Measurements from ENCODE around the gene TRIM6. TPM values are rescaled to one million over a fixed set of nuclear protein-coding genes. Genes with fewer than 3 reads are reported as not detected.

Gene TRIM6
- total RNA-seq = 1.5 to 2.3 TPM (median 2.1 TPM) in 3 replicates
- long read RNA-seq, partial matches to known transcripts = 0 of 3 reads
- long read RNA-seq, other reads (novel, unspliced or antisense) = 1 of 3 reads

- H3K4me3 Mint-ChIP-seq (ENCODE audit: unreplicated experiment) = peak within 1 kb of the TSS; percentile 82
- TF ChIP-seq CTCF (IDR thresholded peaks at IDR 0.05) = no peak
- no peaks in the 10 kb centered on the region for H3K9me3 Mint-ChIP-seq (ENCODE audit: low read depth)
- no peaks in the 10 kb centered on the region for H3K27me3 Mint-ChIP-seq (ENCODE audit: low read depth)
- no peak for DNase-seq (ENCODE audit: low spot score)
- H3K27ac Mint-ChIP-seq (ENCODE audit: unreplicated experiment) = peak within 1 kb of the TSS; percentile 85
- peaks cover 1% of the 10 kb centered on the region for H3K36me3 Mint-ChIP-seq (ENCODE audit: low read depth)
- H3K4me1 Mint-ChIP-seq (ENCODE audit: low read depth) = peaks cover 43% of the 10 kb centered on the region
Observed at GRCh38 chr11:5596607-5597201, at the start of gene TRIM6. Gene TRIM6, plus strand, starts transcription at chr11:5596637. Its CDS starts 261 bp downstream, at chr11:5596898.

- no peak for TF ChIP-seq CTCF (IDR thresholded peaks at IDR 0.05)
- H3K27ac Mint-ChIP-seq (ENCODE audit: unreplicated experiment) = no peak overlapping the region
Observed at GRCh38 chr11:5547982-5548381, 48.5 kb upstream of the TRIM6 start.

GRCh38 chr11:5548440-5548839 lies 48.0 kb upstream of the TRIM6 start, which contains the start of gene OR52H1:
Gene OR52H1, minus strand, starts transcription at chr11:5548540. Its CDS starts 3,035 bp downstream, at chr11:5545505.
- Mint-ChIP-seq H3K4me3 (ENCODE audit: unreplicated experiment) (no peak within 1 kb of the TSS), H3K4me1 (ENCODE audit: low read depth) (peaks cover 8% of the 10 kb centered on the region), H3K9me3 (ENCODE audit: low read depth) (no peaks in the 10 kb centered on the region), H3K36me3 (ENCODE audit: low read depth) (no peaks in the 10 kb centered on the region), H3K27me3 (ENCODE audit: low read depth) (no peaks in the 10 kb centered on the region), H3K27ac (ENCODE audit: unreplicated experiment) (no peak within 1 kb of the TSS)
- DNase-seq (ENCODE audit: low spot score) = no peak
- TF ChIP-seq CTCF (IDR thresholded peaks at IDR 0.05) = no peak

More at GRCh38 chr11:5547982-5548381, 48.5 kb upstream of the TRIM6 start:
- no peak for DNase-seq (ENCODE audit: low spot score)
- Mint-ChIP-seq H3K36me3 (ENCODE audit: low read depth) (no peaks in the 10 kb centered on the region), H3K4me3 (ENCODE audit: unreplicated experiment) (no peak overlapping the region), H3K27me3 (ENCODE audit: low read depth) (no peaks in the 10 kb centered on the region), H3K4me1 (ENCODE audit: low read depth) (peaks cover 8% of the 10 kb centered on the region), H3K9me3 (ENCODE audit: low read depth) (no peaks in the 10 kb centered on the region)

GRCh38 chr11:5550440-5551095 lies 45.9 kb upstream of the TRIM6 start:
- Mint-ChIP-seq H3K4me1 (ENCODE audit: low read depth) (peaks cover 8% of the 10 kb centered on the region), H3K9me3 (ENCODE audit: low read depth) (no peaks in the 10 kb centered on the region), H3K36me3 (ENCODE audit: low read depth) (no peaks in the 10 kb centered on the region), H3K27ac (ENCODE audit: unreplicated experiment) (no peak overlapping the region), H3K27me3 (ENCODE audit: low read depth) (peaks cover 8% of the 10 kb centered on the region), H3K4me3 (ENCODE audit: unreplicated experiment) (no peak overlapping the region)
- no peak for DNase-seq (ENCODE audit: low spot score)
- TF ChIP-seq CTCF (IDR thresholded peaks at IDR 0.05) = no peak

- TF ChIP-seq CTCF (IDR thresholded peaks at IDR 0.05) = peak; percentile 74
- DNase-seq (ENCODE audit: low spot score) = no peak
- no peak overlapping the region for H3K4me3 Mint-ChIP-seq (ENCODE audit: unreplicated experiment)
- H3K27me3 Mint-ChIP-seq (ENCODE audit: low read depth) = peaks cover 27% of the 10 kb centered on the region
- H3K27ac Mint-ChIP-seq (ENCODE audit: unreplicated experiment) = no peak overlapping the region
- no peaks in the 10 kb centered on the region for H3K36me3 Mint-ChIP-seq (ENCODE audit: low read depth)
- peaks cover 8% of the 10 kb centered on the region for H3K4me1 Mint-ChIP-seq (ENCODE audit: low read depth)
- no peaks in the 10 kb centered on the region for H3K9me3 Mint-ChIP-seq (ENCODE audit: low read depth)
Observed at GRCh38 chr11:5553343-5553742, 43.1 kb upstream of the TRIM6 start.
